Measurements from ENCODE around the gene AHNAK2.

DNA sequence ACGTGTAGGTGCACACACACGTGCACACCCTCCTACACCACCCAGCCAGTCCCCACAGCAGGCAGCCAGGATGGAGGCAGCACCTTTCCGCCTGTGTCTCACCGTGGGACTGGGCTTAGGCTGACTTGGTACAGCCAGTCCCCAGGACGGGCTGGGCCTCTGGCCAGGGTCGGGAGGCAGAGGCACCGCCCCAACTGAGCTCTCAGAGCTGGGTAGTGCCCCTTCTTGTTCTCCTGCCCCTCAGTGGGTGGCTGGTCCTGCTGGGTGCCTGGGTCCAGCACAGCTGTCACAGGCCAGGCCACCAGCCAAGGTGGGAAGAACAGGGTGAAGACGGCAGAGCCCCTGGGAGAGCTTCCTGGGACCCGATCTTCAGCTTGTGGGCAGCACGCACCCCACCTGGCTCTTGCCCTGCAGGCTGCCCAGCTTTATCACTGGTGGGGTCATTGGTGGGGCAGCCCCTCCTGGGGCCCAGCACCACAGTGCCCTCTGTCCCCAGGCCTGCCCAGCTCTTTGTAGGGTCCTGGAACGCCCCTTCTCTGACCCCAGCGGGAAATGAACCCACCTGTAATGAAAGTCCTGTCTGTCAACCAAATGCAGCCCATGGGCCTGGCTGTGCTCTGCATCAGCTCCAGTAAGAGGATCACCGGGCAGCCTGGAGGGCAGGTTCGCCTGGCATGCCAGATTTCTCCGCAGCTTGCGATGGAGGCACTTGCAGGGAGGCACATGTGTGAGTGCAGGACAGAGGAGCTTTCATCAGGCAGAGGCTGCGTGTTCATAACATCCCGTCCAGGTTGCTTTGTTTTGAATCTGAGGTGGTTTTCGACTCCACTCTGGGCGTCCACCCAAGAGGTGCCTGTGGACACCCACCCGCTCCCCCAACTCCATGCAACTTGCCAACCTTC lies 28.0 kb upstream of the AHNAK2 start:
- TF ChIP-seq GATA2 (IDR thresholded peaks at IDR 0.05; ENCODE audit: low read depth, low read length) (no peak), GATA3 (IDR thresholded peaks at IDR 0.05; ENCODE audit: low read depth, low read length) (no peak)
